HG02678 (cell line): ENCODE data around the gene DDA1.
"Not testable (repeated sequence)": the region's sequence is repeated elsewhere in the genome, so short reads cannot be mapped to it uniquely, and the experiment has no call there.

ENCODE experiments used
- ATAC-seq: cut with Tn5 transposase; IDR thresholded peaks from one replicate; pipeline ENCODE4 v1.9.1; 2021; ENCODE audit warnings: mild to moderate bottlenecking, moderate library complexity; ENCODE audit not compliant: unreplicated experiment

Gene DDA1

DNA sequence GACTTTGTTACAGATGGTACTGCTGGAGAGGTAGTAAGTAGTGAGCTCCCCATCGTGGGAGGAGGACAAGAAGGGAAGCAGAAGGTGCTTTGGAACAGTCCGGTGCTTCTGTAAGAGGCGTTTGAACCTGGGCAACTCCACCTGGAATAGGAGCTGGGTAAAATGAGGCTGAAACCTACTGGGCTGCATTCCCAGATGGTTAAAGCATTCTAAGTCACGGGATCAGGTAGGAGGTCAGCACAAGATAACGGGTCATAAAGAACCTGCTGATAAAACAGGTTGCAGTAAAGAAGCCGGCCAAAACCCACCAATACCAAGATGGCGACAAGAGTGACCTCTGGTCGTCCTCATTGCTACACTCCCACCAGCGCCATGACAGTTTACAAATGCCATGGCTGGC is 22.6 kb upstream of the DDA1 start:
- no peak for ATAC-seq

DNA sequence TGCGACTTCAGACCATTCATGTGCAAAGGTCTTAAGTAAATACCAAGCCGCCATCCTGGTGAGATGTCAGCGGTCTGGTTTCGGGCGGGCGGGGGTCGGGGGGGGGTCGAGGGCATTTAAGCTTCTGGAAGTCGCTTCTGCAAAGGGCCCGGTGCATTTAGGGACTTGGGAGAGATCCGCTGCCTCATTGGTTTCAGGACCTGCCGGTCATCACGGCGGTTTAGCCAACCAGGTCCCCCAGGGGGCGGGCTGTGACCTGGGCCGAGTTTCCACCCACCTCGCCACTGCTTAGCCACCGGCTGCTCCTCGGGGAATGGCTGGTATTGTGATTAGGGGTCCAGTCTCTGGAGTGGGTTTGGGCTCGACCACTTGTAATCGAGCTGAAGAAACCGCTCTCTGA is 19.9 kb upstream of the DDA1 start:
- ATAC-seq: no peak

DNA sequence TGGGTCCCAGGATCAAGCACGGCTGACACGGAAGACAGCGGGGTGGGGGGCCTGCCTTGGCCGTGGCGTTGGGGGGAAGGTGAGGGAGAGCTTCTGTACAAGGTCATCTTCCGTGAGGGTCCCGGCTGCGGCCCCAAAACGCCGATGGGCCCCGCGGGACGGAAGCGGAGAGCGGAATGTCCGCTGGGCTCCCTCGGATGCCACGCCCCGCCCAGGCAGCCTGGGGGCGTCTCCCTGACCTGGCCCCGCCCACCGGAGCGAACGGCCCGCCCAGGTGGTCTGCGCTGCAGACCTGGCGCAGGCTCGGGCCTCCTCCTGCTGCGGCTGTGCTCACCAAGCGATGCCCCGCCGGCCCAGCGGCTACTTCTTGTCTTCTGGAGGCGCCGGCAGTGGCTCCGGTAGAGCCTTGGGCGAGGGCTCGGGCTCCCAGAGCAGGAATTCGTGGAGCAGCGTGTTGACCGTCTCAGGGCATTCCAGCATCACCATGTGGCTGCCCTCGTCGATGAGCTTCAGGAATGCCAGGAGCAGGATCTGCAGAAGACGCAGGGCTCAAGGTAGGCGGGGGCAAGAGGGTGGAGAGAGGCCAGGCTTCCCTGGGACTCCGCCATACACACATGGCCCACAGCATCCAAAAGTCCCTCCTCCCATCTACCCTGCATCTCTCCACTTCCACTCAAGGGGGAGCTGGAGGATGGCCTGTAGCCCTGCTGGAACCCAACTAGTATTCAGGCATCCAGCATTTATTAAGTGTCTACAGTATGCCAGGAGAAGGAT is 16.9 kb upstream of the DDA1 start:
- peak; percentile 80 for ATAC-seq

DNA sequence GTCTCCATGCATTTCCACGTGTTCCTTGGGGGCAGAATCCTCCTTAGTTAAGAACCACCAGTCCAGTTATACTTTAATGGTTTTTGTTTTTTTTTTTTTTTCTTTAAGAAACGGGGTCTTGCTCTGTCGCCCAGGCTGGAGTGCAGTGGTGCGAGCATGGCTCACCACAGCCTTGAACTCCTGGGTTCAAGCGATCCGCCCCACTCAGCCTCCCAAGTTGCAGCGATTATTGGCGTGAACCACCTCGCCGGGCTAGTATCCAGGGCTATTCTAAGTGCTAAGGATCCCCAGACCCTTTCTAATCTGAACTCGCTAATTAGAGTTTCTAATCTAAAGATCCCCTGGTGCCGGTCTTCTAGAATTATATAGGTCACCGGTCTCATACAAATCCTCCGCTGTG is 15.8 kb upstream of the DDA1 start:
- ATAC-seq: no peak

DNA sequence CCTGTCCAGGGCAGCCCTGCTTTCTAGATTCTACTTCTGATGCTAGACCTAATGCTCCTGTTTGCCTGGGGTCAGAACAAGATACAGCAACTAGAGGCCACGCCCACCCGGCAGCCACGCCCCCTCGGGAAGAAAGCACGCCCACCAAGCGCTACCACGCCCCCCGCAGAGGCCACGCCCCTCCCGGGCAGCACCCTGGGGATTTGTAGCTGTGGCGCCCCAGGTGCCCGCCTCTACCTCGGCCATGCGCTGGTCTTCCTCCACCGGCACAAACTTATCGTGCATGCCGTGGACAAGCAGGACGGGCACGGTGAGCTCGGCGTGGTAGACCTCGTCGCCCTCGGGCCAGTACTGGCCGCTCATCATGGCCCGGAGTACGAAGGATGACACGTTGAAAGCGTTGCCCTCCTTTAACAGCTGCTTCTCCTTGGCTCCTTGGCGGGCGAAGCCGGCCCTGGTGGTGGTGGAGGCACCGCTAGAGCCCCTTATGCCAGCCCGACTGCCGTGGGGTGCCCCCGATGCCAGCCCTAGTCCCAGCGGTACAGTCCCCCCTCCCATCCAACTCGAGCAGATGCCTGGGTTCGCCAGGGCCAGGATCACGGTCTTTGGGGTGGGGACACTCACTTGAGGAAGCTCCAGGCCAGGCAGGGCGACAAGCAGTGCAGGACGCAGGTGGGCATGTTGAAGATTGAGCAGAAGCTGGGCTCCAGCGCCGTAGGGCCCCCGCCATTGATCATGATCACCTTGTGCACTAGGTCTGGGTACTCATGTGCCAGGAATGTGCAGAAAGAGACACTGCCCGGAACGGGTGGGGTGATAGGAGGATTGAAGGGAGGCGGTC is 15.1 kb upstream of the DDA1 start:
- ATAC-seq: no peak

DNA sequence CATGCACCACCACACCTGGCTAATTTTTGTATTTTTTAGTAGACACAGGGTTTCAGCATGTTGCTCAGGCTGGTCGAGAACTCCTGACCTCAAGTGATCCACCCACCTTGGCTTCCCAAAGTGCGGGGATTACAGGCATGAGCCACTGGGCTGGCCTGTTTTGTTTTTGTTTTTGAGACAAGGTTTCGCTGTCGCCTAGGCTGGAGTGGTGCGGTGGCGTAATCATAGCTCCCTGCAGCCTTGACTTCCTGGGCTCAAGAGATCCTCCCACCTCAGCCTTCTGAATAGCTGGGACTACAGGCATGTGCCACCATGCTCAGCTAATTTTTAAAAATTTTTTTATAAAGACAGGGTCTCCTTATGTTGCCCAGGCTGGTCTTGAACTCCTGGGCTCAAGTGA is 13.8 kb upstream of the DDA1 start:
- not testable (repeated sequence) for ATAC-seq

DNA sequence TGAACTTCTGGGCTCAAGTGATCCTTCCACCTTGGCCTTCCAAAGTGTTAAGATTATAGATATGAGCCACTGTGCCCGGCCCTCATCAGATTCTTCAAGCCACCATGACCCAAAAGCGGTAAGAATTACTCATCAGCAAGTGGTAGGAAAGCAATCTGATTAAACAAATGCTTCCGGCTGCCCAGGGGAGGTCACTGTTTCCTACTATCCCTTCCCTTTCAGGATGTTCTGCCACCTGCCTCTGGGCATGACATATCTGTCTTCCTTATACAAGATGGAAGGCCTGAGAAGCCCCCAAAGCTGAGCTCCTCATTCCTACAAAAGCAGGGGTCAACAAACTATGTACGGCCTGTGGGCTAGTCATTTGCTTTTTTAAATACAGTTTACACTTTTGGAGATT is 13.1 kb upstream of the DDA1 start:
- no peak for ATAC-seq

DNA sequence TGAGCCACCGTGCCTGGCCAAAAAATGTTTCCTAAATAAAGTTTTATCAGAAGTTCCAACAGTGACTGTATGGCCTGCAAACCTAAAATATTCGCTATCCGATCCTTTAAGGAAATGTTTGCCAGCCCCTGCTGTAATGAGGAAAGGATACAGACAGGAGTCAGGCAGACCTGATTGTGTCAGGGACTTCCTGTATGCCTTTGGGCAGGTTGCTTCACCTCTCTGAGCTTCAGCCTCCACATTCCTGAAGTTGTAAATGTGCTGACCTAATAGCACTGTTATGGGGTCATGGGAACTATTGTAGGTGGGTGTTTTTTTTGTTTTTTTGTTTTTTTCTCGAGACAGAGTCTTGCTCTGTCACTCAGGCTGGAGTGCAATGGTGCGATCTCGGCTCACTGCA is 12.4 kb upstream of the DDA1 start:
- ATAC-seq: no peak

DNA sequence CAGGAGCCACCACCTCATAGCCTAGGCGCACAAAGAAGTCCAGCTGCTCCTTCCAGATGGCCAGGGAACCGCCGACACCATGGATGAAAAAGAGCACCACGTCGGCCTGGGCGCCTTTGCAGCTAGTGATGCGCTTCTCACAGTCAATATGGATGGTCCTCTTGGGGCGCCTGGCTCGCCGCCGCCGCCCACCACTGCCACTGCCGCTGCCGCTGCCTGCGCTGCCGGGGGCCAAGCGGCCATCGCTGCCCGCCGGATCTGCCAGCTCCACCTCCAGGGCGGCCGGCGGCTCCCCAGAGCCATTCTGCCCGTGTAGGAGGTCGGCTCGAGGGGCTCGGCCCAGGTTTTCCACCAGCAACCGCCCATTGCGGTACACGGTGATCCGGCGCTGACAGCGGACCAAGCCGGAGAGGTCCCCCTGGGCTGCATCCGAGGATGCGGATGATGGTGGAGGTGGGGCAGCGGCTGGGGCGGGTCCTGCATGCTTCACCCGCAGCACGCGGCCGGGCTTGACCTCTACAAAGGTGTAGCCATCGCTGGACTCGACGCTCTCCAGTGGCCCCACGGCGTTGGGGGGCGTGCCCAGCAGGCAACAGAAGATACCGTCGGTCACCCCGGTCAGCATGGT is 8.3 kb upstream of the DDA1 start:
- ATAC-seq: no peak

DNA sequence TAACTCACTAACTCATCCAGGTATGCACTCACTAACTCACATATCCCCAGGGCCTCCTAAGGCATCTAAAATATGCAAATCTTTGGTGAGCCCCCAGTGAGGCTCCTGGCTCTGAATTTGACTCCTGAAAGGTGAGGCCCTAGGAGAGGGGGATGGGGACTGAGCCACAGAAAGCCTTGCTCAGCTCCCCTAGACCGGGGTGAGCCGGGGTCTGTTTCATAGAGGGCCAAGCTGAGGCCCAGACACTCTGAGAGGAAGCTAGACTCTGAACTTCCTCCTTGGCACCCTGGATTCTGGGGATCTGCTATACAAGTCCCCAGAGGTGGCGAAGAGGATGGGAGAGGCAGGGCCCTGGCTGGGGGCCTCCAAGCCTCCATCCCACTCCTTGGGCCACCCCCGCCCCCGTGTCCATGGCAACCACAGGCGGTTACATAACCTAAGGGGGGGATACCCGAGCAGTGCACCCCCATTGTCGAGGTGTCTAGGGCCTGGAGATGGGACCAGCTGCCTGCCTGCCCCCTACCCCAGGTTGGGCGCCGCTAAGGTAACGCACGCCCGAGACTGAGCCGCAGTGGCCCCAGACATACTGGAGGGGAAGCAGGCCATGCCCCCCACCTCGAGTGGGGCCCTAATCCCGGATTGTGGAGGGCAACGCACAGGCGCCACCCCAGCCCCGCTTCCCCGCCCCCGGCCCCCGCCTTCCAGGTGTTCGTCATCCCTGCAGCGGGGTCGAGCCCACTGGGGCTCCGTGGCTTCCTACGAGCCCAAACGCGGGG is 6.8 kb upstream of the DDA1 start:
- ATAC-seq: no peak

DNA sequence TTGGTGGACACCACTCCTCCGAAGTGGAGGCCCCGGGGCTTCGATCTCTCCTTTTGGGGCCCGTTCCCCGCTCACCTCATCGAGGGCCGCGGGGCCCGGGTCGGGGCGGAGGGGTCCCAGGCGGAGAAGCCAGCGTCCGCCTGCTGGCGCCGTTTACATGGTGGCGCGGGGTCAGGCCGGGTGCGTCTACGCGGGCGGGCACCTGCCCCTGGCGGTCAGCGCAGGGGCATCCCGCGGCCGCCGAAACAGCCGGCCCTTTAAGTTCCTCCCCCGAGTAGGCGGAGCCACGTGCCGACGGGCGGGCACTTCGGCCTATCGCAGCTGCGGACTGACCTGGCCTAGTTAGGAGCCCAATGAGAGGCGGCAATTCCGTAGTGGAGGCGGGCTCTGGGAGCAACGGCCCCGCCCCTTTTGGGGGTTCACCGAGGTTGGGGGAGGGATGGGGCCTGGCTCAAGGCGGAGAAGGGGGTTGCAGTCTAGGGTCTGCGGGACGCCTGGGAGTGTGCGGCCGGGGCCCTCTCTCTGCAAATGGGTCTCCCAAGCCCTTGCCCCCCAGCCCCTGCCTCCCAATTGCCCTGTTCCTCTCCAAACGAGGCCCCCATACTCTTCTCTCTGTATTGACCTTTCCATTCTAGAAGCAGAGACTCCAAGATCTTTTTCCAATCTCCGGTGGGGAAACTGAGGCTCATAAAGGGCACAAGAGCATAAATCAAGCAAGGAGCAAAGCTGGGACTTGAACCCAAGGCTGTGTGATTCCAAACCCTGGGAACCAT is 6.0 kb upstream of the DDA1 start, which contains the start of gene ABHD8:
Gene ABHD8, minus strand, starts transcription at position 259 of the 773 bp plus-strand sequence. CDS start 1,809 bp downstream, outside the sequence.
- peak; percentile 62 for ATAC-seq

DNA sequence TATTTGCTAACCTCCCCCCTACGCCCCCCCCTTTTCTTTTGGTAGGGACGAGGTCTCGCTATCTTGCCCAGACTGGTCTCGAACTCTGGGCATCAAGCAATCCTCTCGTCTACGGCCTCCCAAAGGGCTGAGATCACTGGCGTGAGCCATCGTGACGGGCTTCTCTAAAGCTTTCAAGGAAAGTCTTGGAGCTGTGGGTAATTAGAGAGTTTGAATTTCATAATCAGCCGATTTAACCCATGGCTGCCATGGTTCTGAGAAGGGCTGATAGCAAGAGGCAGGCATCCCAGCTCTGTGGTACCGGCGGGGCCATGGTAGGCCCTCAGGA is 5.5 kb upstream of the DDA1 start:
- no peak for ATAC-seq

DNA sequence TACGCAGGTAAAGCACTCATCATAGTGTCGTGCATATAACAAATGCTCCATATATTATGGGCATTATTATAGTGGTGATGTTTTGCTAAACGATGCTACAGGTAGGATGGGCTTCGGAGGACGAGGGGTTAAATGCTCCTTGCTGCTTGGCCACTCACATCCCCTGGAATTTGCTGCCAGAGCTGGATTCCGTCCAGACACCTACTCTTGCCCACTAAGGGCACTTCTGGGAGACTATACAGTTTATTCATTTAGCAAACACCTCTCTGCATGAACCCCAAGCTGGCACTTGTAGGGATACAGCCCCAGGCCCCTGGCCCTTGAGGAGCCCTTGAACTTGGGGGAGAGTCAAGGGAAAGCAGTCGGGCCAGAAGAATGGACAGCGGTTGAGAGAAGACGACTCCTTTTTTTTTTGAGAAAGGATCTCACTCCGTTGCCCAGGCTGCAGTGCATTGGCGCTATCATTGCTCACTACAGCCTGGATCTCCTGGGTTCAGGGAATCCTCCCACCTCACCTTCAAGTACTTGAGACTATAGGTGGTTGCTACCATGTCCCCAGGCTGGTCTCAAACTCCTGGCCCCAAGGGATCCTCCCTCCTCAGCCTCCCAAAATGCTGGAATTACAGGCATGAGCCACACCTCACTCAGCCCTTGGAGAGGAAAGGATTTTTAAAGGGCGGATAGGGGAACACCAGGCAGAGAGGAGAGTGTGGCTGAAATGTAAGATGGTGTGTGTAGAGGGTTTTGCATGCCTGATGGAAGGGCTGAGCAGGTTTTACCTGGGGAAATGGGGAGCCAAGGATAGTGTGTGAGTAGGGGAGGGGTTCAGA is 4.8 kb upstream of the DDA1 start:
- ATAC-seq: no peak

DNA sequence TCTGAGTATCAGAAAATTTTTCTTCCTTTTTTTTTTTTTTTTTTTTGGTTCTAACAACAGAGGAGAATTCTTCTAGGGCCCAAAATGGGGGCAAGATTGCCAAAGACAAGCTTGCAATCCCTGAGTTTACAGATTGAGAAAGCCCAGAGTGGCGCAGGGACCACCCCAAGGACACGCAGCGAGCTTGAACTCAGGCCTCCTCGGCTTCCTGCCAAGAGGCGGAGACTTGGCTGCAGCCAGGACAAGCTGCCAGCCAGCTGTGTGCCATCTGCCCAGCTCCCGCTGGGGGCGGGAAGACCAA is 4.2 kb upstream of the DDA1 start:
- ATAC-seq: no peak

DNA sequence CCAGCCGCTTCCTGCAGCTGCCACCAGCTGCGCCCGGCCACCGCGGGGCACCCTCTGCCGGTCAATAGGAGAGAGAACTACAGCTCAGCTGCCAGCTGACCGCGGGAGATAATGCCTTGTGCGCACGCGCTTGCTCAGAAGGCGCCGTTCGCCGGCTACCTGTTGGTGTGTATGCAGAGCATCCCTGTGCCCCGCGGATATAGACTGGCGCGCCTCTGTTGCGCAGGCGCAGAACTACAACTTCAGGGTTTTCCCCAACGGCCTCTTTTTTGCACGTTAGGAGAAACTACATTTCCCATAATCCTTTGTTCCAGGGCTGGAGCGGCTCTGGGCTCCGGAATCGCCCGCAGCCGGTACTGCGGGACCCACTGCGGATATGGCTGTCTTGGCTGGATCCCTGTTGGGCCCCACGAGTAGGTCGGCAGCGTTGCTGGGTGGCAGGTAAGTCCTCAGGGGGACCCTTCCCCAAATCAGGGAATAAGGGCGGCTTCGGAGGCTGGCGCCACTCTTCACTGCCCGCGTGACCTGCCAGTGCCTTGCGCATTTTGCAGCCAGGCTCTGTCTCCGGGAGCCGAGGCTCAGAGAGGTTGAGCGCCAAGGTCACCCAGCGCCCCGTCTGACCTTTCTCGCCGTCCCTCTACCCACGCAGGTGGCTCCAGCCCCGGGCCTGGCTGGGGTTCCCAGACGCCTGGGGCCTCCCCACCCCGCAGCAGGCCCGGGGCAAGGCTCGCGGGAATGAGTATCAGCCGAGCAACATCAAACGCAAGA is 3.7 kb upstream of the DDA1 start, which contains the start of gene MRPL34:
Gene MRPL34, plus strand, starts transcription at position 356 of the 768 bp plus-strand sequence. Its CDS starts 21 bp downstream, at position 377.
- peak; percentile 65 for ATAC-seq

DNA sequence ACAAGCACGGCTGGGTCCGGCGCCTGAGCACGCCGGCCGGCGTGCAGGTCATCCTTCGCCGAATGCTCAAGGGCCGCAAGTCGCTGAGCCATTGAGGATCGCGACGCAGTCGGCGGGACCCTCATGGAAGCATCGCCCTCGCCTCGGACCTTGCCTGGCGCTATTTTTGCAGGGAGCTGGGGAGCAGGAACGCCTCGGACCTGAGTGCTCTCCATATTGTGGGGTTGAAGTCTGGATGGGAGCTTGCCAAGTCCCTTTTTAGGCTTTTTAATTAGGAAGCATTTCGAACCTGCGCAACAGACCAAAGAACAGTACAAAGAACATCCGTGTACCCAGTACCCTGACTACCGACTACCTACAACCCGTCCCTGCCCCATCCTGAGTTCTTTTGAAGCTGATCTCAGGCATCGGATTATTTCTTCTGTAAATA is 3.1 kb upstream of the DDA1 start:
- no peak for ATAC-seq

DNA sequence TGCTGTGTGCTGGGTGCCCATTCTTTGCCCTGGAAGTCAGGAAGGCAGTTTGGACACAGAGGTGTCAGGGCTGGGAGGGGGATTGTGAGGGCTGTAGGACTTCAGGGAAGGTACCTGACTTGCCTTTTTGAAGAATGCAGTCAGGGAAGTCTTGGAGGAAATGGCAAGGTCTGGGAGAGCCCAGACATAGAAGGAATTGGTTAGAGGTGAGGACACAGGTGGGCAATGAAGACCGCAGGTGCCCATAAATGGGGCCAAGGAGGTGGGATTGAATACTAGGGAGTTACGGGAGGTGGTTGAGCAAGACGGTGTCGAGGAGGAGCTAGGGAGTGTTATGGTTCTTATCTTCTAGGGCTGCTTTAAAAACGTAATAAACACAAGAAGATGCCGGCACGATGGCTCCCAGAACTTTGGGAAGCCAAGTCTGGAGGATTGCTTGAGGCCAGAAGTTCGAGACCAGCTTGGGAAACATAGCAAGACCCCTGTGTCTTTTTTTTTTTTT is 1.4 kb upstream of the DDA1 start:
- ATAC-seq: no peak

DNA sequence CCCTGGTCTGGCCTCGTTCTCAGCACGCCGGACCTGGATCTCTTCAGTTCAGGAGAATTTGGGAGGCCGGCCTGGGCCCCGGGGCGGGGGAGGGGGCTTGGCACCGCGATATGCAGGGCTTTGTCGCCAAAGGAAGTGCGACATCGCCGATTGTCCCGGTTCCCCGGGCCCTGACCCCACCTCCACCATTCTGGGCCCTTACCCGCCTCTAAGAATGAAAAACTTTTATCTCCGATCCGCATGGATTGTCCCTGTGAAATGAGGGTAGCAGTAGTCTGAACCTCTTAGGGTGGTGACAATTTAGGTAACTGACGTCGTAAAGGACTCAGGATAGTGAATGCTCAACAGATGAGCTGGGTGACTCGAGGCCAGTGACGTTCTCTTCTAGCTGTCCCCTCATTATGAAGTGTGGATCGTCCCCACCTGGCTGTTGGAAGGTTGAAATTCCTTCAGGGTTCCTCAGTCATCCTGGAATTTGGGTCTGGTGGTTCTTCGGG is 650 bp downstream of the DDA1 start:
- no peak for ATAC-seq
